NCI-H2171 (cell line): Measurements from ENCODE around the gene CCDC81.

Experiments used
- DNase-seq: peaks from one replicate; lab custom pipeline; 2025; lab: John Stamatoyannopoulos, UW

The CCDC81 gene

DNA sequence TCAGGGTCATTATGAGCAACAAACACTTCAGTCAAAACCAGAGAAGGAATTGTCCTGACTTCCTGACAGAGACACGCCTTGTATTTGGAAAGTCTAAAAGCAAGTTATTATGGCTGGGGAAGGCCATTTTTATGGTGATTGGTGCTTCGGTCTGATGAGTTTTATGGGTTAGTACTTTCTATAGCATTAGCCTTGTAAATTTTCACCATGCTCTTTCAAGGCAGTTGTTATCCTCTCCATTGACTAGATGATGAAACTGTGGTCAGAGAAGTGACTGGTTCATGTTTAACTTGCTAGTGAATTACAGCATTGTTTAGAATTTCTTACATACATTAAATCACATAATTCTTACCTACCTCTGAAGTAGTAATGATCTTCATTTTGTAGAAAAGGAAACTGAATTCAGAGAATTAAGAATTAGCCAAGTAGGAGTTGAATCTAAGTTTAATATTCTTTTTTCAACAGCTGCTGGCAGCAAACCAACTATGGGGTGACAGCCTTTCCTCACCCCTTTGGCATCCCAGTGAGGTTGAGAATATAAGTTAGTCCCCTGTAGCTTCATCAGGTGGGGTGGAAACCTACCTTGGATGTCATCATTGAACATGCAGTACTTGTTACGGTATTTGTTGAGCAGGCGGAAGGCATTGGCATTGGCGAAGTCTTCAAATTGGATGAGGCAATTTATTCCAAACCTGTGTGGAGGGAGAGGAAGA lies 90.0 kb downstream of the CCDC81 start:
- no peak for DNase-seq

DNA sequence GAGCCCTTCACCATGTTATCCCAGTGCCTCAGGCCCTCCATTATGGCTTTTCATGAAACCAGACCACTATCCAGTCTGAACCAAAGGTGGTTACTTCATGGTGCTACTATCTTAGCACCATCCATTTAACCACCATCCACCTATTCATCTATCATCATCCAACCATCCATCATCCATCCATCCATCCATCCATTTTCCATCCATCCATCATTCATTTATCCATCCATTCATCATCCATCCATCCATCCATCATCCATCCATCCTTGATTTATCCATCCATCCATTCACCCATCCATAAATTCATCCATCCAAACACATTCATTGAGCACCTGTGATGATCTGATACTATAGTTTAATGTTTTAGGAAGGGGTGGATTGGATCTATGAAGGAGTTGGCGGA lies 93.5 kb downstream of the CCDC81 start:
- no peak for DNase-seq

DNA sequence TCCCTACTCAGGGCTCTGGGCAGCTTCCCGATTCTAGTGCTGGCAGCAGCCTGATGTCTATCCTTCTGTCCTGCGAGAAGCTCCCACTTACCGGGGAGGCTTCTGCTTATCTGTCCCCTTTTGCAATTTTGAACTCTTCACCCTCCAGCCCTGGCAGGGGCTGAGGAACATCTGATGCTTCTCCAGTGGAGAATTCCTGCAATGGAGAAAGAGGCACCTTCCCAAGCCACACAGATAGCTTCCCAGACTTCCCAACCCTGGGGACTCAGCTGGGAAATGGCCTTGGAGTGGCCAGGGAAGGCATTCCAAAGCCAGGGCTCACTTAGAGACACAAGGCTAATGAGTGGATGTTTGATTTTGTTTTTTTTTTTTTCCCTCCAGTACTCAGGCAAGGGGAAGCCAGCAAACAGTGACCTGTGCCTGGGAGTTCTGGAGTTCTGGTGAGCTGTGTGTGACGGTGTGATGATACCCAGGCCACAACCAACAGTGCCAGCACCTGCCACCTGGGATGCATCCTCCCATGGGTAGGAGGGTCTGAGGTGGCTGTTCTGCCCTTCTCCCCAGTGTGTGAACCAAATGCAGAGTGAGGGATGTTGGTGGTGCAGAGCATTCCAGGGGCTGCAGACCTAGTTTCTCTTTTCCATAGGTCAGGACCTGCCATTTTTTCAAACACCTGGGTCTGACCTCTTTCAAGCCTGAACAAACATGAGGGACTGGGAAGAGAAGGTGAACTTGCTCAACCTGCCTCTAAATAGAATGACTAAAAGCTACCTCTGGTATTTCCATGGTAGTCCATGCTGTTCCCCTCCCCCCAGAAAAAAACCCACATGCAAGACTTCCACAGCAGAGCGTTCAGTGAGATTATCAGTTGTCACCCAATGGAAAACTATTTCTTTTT lies 95.1 kb downstream of the CCDC81 start:
- DNase-seq, result no peak
